HG03280 (cell line): ENCODE data around the gene TUBE1.

Source experiments
- ATAC-seq: cut with Tn5 transposase; IDR thresholded peaks from one replicate; pipeline ENCODE4 v1.9.1; 2021; ENCODE audit warnings: mild to moderate bottlenecking, moderate library complexity; ENCODE audit not compliant: unreplicated experiment

TUBE1 gene

DNA sequence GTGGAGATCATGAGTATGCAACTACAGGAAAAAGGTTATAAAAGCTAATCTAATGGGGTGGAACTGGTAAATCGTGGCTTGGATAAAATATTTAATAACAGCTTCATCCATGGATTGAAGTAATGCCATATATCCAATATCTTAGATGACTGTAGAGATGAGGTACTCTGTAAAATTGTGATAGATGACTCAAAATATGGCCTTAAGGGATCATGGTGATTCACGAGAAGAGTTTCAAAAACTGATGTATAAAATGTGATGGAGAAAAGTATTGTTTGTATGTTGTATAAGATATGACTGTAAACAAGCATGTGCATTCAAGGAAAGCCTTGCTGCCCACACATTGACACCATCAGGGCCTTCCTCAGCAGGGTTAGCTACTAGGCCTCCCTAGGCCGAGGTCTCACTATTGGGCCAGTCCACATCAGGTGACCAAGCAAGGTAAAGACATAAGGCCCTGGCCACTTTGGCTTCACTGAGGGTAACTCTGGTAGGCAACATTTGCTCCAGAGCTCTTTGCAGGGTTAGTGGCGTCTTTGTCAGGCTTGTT, 51.1 kb downstream of the TUBE1 start:
- ATAC-seq = no peak

- ATAC-seq = no peak
Measured at GRCh38 chr6:112034616-112034995, 52.7 kb downstream of the TUBE1 start.

DNA sequence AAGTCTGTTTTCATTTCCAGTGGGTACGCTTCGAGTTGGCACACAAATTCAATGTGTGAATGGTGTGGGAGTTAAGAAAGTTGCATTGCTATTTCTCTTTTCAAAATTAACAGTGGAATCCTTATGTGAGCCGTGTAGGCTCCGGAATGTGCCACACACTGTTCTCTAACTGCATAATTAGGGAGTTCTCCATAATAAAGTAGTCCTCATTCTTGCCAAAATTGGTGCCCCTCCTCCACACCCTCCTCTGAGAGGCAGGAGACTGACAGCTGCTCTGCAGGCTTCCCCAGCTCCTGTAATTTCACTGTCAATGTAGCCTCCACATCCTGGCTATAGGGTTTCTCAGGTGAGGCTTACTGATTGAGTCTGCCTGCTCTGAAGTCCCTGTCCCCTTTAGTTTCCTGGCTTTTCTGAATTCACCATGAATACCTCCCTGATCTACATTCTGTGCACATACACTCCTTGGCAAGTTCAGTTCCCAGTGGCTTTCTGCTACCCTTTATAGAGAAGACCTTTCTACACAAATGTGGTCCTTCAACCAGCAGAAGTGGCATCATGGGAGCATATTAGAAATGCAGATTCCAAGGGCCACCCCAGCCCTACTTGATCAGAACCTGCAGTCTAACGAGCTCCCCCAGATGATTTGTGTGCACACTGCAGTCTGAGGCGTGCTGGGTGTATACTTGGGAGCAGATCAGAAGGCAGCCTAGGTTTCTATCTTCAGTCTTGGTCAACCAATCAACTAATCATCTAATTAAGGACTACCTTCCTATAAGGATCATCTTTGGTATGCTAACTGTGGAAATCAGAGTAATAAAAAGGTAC, 53.3 kb downstream of the TUBE1 start:
- no peak for ATAC-seq

GRCh38 chr6:112032728-112033127, 54.6 kb downstream of the TUBE1 start:
- no peak for ATAC-seq

- no peak for ATAC-seq
Measured at GRCh38 chr6:112031960-112032359, 55.3 kb downstream of the TUBE1 start.

- no peak for ATAC-seq
Measured at GRCh38 chr6:112030961-112031660, 56.2 kb downstream of the TUBE1 start.

- no peak for ATAC-seq
Measured at GRCh38 chr6:112030206-112030960, 56.9 kb downstream of the TUBE1 start.

DNA sequence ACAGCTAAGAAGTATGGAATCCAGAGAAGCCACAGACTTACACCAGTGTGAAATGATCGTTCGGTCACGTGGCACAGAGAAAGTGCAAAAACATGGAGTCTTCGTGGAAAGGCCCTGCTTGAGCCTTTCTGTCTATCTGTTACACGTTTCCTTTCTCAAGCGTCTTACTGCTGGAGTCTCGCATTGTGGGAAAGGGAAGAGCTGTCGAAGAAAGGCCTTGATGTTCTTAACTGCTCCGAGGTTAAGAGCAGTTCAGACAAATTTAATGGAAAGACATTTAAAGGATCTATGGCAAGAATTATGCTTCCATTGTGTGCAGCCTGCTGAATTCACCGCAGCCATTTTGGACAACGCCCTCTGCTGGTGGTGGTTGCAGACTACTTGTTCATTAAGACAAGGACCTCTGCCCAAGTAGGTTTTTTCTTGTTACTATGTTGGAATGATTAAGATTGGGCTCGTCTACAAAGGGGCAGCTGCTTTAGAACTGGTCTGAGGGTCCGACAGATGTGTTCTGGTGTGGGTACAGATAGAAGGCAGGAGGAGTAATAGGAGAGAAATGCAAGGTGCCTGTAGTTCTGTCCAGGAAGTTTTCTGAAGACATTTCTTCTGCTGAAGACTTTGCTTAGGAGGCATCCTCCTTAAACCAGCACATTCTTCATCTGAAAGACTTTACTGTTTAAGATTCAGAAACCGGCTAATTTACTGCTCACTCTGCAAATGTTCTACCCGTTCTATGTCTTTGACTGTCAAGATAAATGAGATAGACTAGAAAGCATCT, 58.0 kb downstream of the TUBE1 start:
- ATAC-seq = peak; percentile 72

DNA sequence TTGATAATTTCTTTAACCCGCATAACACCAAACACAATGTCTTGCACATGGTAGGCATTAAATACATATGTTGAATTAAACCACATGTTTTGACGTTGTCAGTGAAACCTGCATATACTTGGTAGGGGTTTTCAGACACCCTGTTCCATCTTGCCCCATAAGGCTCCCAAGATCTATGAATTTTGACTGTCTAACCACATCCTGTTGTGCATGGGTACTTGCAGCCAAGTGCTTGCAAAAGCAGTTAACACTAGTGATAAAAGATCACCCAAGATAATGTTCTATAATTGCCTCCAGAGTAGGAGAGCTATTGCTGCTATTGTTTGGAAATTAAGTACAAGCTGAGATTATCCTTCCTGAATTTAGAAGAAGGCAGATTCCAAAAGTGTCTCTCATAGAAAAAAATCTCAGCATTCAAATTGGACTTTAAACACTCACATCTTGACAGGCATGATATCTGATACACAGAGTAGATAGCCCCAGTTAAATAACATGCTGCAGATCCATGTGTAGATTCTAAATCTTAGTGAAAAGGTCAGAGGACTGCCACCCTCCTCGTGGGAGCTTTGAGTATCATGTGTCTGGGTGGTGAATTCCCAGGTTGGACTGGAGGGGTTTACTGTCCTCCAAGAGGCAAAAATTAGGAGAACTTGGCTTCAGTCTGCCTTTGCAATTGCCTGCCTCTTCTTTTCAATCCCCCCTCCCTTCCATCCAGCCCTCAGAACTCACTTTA, 59.2 kb downstream of the TUBE1 start:
- ATAC-seq = no peak

DNA sequence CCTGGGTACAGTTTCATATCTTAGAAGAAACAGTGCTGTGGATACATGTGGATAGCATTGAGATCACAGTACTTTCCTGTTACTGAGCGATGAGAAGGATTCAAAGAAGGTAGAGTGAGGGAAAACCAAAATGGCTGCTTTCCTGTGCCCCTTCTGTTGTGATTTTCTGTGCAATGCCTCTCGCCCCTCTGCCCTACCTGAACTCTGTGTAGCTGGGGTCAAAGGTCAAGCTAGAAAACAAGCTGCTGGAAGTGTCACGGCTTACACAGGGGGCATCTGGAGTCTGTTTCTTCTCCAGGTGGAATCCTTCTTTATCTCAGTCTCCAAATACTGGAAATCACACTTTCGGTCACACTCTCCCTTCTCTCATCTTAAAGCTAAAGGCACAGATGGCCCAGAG, 60.3 kb downstream of the TUBE1 start:
- no peak for ATAC-seq

DNA sequence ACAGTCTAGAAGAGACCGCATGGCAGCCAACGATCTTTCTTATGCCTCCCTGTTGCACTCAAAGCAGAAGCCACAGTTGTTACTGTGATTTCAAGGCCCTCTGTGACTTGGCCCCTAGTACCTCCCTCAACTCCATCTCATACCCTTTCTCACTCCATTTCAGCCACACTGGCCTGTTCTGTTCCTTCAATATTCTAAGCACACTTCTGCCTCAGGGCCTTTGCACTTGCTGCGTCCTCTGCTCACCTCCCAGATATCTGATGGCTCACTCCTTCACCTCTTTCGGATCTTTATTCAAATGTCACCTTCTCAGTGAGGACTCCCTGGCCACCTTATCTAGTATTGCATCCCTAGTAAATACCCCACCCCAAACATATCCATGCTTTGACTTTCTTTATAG, 62.8 kb downstream of the TUBE1 start:
- ATAC-seq = no peak

- no peak for ATAC-seq
Measured at GRCh38 chr6:112022749-112023148, 64.5 kb downstream of the TUBE1 start.

GRCh38 chr6:112021691-112022310, 65.5 kb downstream of the TUBE1 start:
- no peak for ATAC-seq
